ENCODE results near the gene ACTL7A.

Gene ACTL7A

GRCh38 chr9:108867829-108868228 is 5.8 kb downstream of the ACTL7A start:
- H3K9me3 ChIP-seq (ENCODE audit: insufficient read depth, low read depth, low read length): no peaks in the 10 kb centered on the region
- no peaks in the 10 kb centered on the region for H3K4me1 ChIP-seq (ENCODE audit: insufficient read depth, low read length, poor library complexity, severe bottlenecking)
- no peak overlapping the region for H3K4me2 ChIP-seq (ENCODE audit: low read depth, low read length, poor library complexity, severe bottlenecking)
- peaks cover 23% of the 10 kb centered on the region; the same call in 1 of the 2 replicates for H3K36me3 ChIP-seq (ENCODE audit: insufficient read depth, low read length)
- no peak overlapping the region for H3K9ac ChIP-seq (ENCODE audit: low read depth, low read length, poor library complexity, severe bottlenecking)
- H4K20me1 ChIP-seq (ENCODE audit: insufficient read depth, low read length, poor library complexity, severe bottlenecking): no peaks in the 10 kb centered on the region
- H3K9me2 ChIP-seq (replicated peaks; ENCODE audit: low read depth, low read length): no peaks in the 10 kb centered on the region
- no peaks in the 10 kb centered on the region for H3K27me3 ChIP-seq (ENCODE audit: insufficient read depth, low read length, poor library complexity, severe bottlenecking)
- H3K4me3 ChIP-seq (ENCODE audit: low read length, poor library complexity, severe bottlenecking): no peak overlapping the region
- H3F3A ChIP-seq (ENCODE audit: low read depth): no peaks in the 10 kb centered on the region
- no peak for TF ChIP-seq CTCF (conservative IDR thresholded peaks at IDR 0.05; ENCODE audit: low read length)
- TF ChIP-seq EZH2phosphoT487 (IDR thresholded peaks at IDR 0.05; ENCODE audit: borderline replicate concordance): no peak
- H3K79me2 ChIP-seq (ENCODE audit: insufficient read depth, low read length): no peaks in the 10 kb centered on the region
- no peak overlapping the region for H2AFZ ChIP-seq (ENCODE audit: low read length)

GRCh38 chr9:108869092-108869725 is 7.1 kb downstream of the ACTL7A start:
- TF ChIP-seq CTCF (conservative IDR thresholded peaks at IDR 0.05; ENCODE audit: low read length): no peak
- no peak for TF ChIP-seq EZH2phosphoT487 (IDR thresholded peaks at IDR 0.05; ENCODE audit: borderline replicate concordance)
- Histone ChIP-seq H3K9me2 (replicated peaks; ENCODE audit: low read depth, low read length) (no peaks in the 10 kb centered on the region), H3K79me2 (ENCODE audit: insufficient read depth, low read length) (no peaks in the 10 kb centered on the region), H3K9me3 (ENCODE audit: insufficient read depth, low read depth, low read length) (no peaks in the 10 kb centered on the region), H3K36me3 (ENCODE audit: insufficient read depth, low read length) (peaks cover 36% of the 10 kb centered on the region; the same call in 1 of the 2 replicates), H3K9ac (ENCODE audit: low read depth, low read length, poor library complexity, severe bottlenecking) (no peak overlapping the region), H3K4me2 (ENCODE audit: low read depth, low read length, poor library complexity, severe bottlenecking) (no peak overlapping the region), H3K4me1 (ENCODE audit: insufficient read depth, low read length, poor library complexity, severe bottlenecking) (no peaks in the 10 kb centered on the region), H2AFZ (ENCODE audit: low read length) (no peak overlapping the region), H3K27me3 (ENCODE audit: insufficient read depth, low read length, poor library complexity, severe bottlenecking) (no peaks in the 10 kb centered on the region), H3K4me3 (ENCODE audit: low read length, poor library complexity, severe bottlenecking) (no peak overlapping the region), H3F3A (ENCODE audit: low read depth) (no peaks in the 10 kb centered on the region), H4K20me1 (ENCODE audit: insufficient read depth, low read length, poor library complexity, severe bottlenecking) (no peaks in the 10 kb centered on the region)

- H2AFZ ChIP-seq (ENCODE audit: low read length): no peak overlapping the region
Observed at GRCh38 chr9:108874058-108874788, 12.2 kb downstream of the ACTL7A start.

More at GRCh38 chr9:108874058-108874788, 12.2 kb downstream of the ACTL7A start:
- H3K4me1 ChIP-seq (ENCODE audit: insufficient read depth, low read length, poor library complexity, severe bottlenecking): no peaks in the 10 kb centered on the region
- no peaks in the 10 kb centered on the region for H3K9me3 ChIP-seq (ENCODE audit: insufficient read depth, low read depth, low read length)
- H4K20me1 ChIP-seq (ENCODE audit: insufficient read depth, low read length, poor library complexity, severe bottlenecking): no peaks in the 10 kb centered on the region
- peaks cover 68% of the 10 kb centered on the region; the same call in 1 of the 2 replicates for H3K36me3 ChIP-seq (ENCODE audit: insufficient read depth, low read length)
- no peaks in the 10 kb centered on the region for H3K27me3 ChIP-seq (ENCODE audit: insufficient read depth, low read length, poor library complexity, severe bottlenecking)
- H3F3A ChIP-seq (ENCODE audit: low read depth): no peaks in the 10 kb centered on the region
- no peak overlapping the region for H3K4me2 ChIP-seq (ENCODE audit: low read depth, low read length, poor library complexity, severe bottlenecking)
- no peak overlapping the region for H3K9ac ChIP-seq (ENCODE audit: low read depth, low read length, poor library complexity, severe bottlenecking)
- no peaks in the 10 kb centered on the region for H3K9me2 ChIP-seq (replicated peaks; ENCODE audit: low read depth, low read length)
- TF ChIP-seq CTCF (conservative IDR thresholded peaks at IDR 0.05; ENCODE audit: low read length) (no peak), EZH2phosphoT487 (IDR thresholded peaks at IDR 0.05; ENCODE audit: borderline replicate concordance) (no peak)
- H3K4me3 ChIP-seq (ENCODE audit: low read length, poor library complexity, severe bottlenecking): no peak overlapping the region
- no peaks in the 10 kb centered on the region for H3K79me2 ChIP-seq (ENCODE audit: insufficient read depth, low read length)
